Umbilical cord (tissue), 2 donors: ENCODE measurements around the gene ITPRID1. TPM values are rescaled to one million over a fixed set of nuclear protein-coding genes. Genes with fewer than 3 reads are reported as not detected.

ENCODE experiments used
- DNase-seq: peaks from one replicate; pipeline ENCODE4 v3.0.0-alpha.2; 2015; ENCODE audit warnings: low spot score
- total RNA-seq: library from RNA; depleted of rRNA; stranded (reverse); fragments of >200 nt; gene quantifications from one replicate; pipeline ENCODE4 v1.2.3, GENCODE V29; 2014; ENCODE audit warnings: low replicate concordance; ENCODE audit not compliant: insufficient read depth

The ITPRID1 gene
- total RNA-seq, 1 donor from 2014 or later = 25.0 TPM

DNA sequence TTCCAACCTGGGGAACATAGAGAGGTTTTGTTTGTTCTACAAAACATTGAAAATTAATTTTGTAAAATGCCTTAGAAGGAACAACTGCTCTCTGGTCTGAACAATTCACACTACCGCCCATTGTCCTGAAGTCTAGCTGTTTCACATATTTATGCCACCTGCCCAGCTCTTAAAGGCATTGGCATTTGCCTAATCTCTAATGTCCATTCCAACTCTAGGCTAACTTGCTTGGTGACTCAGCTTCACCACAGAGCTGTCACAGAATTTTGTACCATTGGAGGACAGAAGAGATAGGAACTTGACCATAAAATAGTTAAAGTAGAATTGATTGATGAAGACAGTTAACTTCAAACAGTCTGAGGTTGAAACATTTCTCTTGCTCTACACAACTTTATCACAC is 119.6 kb downstream of the ITPRID1 start:
- DNase-seq = no peak

DNA sequence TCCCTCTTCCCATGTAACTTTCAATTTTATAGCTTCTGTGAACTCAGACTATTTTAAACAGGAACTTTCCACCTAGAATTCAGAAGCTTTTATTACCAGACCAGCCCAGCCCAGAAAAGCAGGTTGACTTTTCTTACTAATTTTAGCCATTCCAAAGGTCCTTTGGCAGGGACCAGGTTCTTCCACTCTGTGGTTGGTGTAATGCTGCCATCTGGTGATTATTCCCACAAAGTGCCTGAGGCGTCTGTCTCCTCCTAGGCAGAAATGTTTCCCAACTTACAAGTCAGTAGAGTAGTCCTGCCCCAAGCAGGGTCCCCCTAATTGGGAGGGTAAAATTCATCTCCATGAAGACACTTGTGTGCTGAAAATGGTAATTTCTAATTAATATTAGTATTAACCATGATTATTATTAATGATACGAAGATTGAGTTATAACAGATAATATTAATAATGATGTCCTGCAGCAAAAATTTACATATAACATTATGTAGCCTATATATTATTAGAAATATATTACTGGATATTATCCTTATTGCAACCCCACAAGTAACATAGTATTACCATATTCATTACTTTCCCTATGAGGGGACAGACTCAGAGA is 120.1 kb downstream of the ITPRID1 start:
- DNase-seq = peak; percentile 72

GRCh38 chr7:31640381-31640780 is 126.5 kb downstream of the ITPRID1 start:
- DNase-seq = no peak

GRCh38 chr7:31642681-31643115 is 128.8 kb downstream of the ITPRID1 start:
- no peak for DNase-seq

DNA sequence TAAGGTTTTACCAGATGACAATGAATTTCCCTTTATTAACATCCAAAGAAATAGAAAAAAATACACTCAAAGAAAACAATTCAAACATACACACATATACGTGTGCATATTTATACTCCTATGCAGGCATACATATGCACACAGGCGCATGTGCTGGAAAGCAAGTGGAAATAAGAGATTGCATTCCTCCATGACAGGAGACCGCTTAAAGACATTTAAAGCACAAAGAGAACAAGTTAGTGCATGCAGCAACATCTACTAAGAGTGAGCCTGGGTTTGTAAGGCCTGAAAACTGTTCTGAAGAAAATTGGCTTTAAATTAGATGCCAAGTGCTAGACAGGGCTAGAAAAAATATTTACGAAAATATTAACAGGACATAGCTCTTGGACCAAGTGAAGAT is 133.1 kb downstream of the ITPRID1 start:
- DNase-seq = peak; percentile 51

GRCh38 chr7:31647511-31647910 is 133.6 kb downstream of the ITPRID1 start:
- DNase-seq = no peak

DNA sequence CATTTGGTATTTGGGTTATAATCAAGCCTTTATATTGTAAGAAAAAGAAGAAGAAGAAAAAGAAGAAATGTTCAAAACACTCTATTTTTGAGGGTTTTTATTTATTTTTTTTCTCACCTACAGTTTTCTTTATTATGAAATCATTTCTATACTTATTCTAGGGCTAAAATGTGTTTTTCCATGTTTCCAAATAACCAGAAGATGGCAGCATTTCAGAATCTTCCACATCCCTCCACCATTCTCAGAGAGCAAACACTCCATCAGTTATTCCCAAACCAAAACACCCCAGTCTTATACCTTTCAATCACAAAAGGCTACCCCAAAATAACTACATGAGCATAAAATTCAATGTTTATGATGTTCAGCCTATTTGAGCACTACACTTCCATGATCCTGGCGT is 134.4 kb downstream of the ITPRID1 start:
- peak; percentile 8 for DNase-seq

- no peak for DNase-seq
These were observed 135.0 kb downstream of the ITPRID1 start for GRCh38 chr7:31648880-31649279.

DNA sequence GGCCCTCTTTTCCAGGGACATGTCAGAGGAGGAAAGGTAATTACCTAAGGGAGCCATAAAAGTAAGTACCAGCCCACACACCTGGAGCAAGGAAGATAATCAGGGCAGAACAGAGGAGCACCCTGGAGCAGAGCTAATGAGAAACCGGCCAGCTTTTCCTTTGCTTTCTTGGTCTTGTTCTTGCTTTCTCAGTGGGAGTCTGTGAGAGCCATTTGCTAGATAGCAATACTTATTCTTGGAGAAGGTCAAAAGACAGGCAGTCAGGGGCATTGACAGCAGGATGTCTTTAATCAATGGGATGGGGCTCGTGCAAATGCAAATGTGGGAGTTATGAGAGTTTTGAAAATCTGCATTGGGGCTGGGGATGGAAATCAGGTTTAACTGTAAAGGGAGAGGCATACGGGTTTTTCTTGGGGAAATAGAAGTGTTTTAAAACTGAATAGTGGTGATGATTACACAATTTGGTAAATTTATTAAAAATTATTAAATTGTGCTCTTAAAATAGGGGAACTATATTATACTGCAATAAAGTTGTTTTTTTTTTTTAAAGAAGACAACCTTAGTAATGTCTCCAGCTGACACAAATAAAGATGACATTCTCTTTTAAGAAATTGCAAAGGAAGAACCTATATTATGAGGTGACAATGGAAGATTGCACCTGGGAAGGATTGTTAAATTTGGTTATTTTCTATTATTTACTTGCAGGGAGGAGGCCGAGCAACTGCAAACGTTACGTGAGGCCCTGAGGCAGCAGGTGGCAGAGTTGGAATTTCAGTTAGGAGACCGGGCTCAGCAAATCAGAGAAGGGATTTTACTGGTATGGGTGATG is 137.6 kb downstream of the ITPRID1 start:
- no peak for DNase-seq

DNA sequence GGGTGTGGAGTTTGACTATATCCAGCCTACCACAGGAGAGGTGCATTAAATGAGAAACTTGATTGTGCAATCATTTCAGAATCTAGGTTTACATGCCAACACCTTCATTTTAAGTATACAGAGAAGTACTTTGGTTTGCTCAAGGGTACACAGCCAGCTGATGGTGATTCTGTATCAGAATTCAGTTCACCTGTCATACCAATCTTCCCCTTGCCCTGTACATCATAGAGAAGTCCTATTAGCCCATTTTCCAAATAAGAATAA is 138.1 kb downstream of the ITPRID1 start:
- DNase-seq = no peak

DNA sequence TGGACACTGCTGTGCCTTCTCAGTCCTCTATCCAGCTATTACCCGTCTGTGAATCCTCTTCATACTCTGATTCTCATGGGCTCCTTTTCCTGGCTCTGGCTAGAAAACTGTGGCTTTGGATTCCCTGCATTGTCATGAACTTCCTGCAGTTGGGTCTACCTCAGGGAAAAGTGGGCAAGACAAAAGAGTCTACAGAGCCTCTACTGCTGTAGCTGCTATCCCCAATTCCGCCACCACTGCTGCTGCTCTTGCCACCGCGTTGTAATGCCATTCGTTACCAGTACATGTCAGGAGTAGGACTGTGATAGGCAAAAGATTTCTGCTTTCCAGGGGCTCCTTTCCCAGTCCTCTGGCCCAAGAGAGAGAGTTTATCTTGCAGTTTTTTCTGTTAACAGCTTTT is 149.2 kb downstream of the ITPRID1 start:
- no peak for DNase-seq

- DNase-seq = no peak
These were observed 151.0 kb downstream of the ITPRID1 start for GRCh38 chr7:31664890-31665289.

DNA sequence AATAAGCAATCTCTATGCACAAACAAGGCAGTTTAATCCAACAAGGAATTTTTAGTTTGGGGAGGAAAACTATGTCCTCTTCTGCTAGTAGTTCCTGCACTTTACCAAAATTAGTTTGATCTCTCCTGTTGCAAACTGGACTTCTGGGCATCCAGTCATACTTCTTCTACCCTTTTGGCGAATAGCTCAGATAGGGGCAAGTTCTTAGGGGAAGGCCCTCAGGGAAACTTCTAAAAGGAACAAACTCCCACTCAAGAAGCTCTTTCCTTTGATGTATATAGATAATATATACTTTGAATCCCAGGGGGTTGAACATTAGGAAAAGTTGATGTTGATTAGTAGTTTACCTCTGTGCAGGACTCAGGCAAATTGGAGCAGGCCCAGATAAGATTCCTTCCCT is 151.7 kb downstream of the ITPRID1 start:
- no peak for DNase-seq

DNA sequence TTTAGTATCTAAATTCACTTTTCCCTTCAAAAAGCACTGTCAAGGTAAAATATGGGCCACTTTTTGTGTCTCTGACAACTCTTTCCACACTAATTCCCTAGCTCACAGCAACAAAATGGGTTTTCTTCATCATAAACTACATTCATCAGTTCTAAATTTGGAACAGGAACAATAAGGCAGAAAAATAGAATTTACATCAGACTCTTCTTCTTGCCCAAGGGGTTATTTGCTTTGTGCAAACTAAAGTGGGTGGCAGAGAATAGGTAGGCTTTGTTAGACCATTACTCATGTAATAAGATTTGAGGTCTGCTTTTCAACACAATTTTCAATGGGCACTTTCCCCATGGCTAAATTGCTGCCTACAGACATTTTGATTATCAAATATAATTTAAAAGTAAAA is 155.6 kb downstream of the ITPRID1 start:
- no peak for DNase-seq

DNA sequence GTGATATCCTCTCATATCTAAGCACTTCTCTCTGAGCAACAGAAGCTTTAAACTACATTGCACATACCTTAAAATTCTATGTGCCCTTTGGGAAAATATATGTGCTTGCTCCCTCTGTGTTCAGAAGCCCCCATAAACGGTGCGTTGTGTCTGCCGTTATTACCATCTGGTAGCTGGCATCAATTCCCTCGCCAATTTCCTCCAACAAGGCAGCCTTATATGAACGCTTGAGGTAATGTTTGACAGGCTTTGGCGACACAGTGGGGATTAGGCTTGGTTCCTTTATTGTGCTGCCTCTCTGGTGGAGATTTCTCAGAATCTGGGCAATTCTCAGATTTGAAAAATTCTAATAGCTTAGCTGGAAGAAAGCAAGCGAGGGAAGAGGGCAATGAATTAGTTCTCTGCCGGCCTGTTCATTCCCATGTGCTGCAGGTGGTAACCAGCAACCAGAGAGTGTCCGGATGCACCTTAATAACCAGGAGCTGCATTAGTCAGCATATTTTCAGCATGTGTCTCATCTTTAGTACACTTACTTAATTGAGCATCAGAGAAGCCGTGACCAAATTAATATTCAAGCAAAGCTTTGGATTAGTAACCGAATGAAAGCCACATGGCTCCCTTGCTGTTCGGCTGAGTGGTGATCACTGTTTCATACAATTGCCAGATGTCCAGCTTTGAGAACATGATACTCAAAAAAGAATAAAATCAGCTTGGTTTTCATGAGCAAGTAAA is 165.8 kb downstream of the ITPRID1 start:
- no peak for DNase-seq

- no peak for DNase-seq
These were observed 169.7 kb downstream of the ITPRID1 start for GRCh38 chr7:31683445-31684225.

- DNase-seq = peak; percentile 63
These were observed 173.3 kb downstream of the ITPRID1 start, which contains the start of gene PPP1R17 for GRCh38 chr7:31687024-31687748. Gene PPP1R17 (plus strand): TSS chr7:31687215. CDS start chr7:31692442, 5,227 bp downstream.

DNA sequence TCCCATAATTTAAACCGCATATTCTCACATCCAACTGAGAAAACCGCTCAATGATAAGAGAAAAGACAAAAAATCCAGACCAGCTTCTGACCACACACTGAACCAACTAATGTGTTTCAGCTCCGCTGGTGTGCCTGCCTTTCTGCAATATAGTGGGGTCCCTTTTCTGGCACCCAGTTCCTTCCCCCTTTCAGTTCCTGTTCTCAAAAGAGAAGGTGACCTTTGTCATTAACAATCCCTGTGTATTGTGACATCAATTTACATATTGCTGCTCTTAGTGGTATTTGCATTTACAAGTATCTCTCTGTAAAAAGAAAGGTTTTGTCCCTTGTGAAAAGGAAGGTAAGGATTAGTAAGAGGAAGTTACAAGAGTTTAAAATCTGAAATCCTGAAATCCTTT is 174.5 kb downstream of the ITPRID1 start:
- DNase-seq = no peak

DNA sequence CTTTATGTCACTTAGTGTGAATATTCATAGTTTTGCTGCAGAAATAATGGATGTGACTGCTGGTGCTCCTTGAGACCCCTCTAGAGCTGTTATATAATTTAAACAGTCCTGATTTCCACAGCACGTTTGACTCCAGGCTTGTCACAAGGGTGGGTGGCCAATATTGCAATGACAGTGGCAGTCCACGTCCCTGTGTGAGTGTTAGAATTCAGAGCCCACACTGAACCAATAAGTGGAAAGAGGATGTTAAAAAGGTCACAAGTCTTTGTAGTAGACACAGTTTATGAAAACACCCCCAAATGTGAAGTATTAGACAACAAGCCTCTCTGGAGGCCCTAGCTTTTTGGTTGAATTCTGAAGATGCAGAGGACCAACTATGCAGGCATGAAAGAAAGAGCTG is 175.1 kb downstream of the ITPRID1 start:
- DNase-seq = no peak

DNA sequence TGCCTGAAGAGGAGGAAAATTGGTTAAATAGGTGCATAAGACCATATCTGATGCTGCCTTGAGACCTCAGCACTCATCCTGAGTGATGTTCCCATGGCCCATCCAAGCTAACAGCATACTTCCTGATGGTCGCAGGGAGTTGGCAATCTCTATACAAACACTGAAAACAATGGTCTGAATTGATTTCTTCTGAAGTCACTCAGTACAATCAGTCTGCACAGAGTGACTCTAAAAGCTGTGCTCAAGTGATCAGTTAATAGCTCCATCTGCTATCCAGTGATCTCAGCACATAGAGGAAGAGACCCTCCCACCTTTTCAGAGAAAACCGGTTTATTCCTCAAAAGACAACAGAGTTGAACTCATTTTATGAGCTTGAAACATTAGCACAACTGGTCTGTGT is 177.0 kb downstream of the ITPRID1 start:
- no peak for DNase-seq

DNA sequence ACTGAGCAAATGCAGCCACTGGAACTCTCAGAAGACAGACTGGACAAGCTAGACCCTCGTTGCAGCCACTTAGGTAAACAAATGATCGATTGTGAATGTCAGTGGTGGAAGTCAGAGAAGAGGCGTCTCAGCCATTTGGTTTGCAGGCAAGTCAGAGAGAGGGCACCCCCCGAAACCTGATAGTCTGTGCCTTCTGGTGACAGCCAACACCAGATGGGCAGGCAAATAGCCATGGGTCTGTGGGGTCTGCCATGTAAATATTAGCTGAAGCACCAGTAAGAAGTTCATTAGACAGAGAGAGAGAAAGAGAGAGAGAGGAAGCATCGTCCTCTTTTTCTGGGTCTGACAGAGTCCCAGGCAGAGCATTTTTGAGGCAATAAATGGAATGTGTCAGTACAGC is 178.6 kb downstream of the ITPRID1 start:
- no peak for DNase-seq
